ENCODE data around the gene KCTD2.
"Not testable (repeated sequence)": the region's sequence is repeated elsewhere in the genome, so short reads cannot be mapped to it uniquely, and the experiment has no call there.

KCTD2 gene, protein sequence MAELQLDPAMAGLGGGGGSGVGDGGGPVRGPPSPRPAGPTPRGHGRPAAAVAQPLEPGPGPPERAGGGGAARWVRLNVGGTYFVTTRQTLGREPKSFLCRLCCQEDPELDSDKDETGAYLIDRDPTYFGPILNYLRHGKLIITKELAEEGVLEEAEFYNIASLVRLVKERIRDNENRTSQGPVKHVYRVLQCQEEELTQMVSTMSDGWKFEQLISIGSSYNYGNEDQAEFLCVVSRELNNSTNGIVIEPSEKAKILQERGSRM

DNA sequence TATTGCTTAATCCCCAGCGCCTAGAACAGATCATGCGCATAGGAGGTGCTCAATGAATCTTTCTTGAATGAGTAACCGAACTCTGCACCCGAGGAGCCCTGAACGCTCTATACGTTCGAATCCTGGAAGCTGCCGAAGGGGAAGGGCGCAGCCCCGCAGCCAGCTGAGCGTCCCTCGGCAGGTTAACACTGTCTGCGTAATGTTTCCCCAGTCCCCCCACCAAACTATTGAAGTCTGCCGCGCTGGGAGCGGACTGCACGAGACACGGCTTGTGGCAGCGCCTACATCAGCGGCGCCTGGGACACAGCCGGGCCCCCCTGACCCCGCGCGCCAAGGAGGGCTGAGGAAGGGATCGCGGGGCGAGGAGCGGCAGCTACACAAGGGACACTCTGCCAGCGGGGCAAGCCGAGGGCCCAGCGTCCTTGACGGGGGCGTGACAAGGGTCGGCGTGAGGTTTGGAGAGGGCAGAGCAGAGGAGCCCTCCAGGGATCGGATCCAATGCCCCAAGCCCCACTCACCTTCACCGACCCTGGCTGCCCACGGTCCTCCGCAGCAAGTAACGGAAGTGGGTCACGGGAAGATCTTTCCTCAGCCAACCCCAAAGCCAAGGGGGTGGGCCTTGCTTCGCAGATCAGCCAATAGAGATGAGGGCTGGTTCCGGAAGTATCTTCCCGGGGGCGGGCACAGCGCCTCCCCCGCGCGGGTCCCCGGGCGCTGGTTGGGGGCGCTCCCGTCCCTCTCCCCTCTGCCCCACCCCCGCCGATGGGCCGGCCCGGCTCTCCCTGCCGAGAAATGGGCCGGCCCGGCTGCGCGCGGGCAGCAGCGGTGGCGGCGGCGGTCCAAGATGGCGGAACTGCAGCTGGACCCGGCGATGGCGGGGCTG lies at the start of gene KCTD2, which contains the start of gene ATP5PD:
KCTD2 (plus strand) TSS at position 819 of the 883 bp plus-strand sequence; CDS start at position 845, 26 bp downstream.
ATP5PD (minus strand) TSS at position 563 of the 883 bp plus-strand sequence. CDS start 4,319 bp downstream, outside the sequence.
- DNase-seq, result peak; percentile 98

DNA sequence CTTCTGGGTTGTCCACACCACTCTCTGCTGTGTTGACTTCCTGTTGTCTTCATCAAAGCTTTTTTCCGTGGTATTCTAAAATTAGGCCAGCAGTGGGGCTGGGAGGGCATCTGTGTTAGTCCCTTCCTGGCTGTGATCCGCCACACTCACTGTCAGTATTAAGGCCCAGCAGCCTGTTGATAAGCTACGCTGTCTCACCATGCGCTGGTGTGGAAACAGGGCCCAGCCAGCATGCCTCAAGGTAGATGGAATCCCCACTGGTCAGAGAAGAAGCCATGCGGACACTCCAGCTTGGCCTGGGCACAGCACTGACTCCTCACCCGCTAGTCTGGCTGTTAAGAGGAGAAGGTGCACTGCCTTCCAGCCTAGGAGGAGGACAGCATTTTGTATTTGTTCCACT lies 48.2 kb upstream of the KCTD2 start:
- no peak for DNase-seq

DNA sequence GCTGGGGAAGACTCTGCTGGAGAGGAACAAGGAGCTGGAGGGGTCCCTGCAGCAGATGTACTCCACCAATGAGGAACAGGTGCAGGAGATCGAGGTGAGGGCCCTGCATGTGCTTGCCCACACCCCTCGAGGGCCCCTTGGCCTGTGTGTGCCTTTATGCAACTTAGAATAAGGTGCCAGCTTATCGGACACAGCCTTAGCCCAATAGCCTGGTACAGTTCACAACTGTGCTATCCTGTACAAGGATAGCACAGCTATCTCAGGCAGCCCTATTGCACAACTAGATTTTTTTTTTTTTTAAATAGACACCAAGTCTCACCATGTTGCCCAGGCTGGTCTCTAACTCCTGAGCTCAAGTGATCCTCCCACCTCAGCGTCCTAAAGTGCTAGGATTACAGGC lies 47.5 kb upstream of the KCTD2 start:
- DNase-seq, result no peak

DNA sequence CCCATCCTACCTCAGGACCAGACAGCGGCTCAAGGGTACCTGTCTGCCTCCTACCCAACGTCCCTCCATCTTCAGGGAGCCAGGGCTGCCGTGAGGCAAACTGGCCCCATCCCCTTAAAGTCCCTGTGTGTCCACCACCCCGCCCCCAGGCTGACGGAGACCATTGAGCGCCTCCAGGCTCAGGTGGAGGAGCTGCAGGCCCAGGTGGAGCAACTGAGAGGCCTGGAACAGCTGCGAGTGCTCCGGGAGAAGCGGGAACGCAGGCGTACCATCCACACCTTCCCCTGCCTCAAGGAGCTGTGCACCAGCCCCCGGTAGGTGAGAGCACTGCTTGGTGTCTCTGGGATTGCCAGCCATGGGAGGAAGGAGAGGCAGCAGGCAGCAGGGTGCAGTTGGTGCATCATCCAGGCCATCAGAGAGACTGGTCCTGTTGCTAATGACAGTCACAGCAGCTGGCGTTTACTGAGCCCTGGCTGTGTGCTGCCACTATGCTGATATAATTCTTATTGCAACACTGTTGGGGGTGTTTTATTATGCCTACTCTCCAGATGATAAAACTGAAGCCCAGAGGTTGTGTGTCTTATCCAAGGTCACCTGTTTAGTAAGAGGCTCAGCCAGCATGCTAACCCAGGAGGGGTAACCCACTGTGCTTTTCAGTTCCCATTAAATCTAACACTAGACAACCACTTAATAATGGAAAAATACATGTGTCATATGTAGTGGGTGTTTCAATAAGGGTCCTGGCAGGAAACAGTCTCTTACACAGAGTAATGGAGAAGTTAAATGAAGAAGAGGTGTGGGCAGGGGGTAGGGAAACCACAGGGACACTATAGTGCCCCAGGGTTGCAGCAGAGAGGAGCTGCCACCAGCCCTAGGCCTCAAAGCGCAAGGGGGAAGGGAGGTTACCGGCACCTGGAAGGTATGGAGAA lies 44.8 kb upstream of the KCTD2 start:
- no peak for DNase-seq

DNA sequence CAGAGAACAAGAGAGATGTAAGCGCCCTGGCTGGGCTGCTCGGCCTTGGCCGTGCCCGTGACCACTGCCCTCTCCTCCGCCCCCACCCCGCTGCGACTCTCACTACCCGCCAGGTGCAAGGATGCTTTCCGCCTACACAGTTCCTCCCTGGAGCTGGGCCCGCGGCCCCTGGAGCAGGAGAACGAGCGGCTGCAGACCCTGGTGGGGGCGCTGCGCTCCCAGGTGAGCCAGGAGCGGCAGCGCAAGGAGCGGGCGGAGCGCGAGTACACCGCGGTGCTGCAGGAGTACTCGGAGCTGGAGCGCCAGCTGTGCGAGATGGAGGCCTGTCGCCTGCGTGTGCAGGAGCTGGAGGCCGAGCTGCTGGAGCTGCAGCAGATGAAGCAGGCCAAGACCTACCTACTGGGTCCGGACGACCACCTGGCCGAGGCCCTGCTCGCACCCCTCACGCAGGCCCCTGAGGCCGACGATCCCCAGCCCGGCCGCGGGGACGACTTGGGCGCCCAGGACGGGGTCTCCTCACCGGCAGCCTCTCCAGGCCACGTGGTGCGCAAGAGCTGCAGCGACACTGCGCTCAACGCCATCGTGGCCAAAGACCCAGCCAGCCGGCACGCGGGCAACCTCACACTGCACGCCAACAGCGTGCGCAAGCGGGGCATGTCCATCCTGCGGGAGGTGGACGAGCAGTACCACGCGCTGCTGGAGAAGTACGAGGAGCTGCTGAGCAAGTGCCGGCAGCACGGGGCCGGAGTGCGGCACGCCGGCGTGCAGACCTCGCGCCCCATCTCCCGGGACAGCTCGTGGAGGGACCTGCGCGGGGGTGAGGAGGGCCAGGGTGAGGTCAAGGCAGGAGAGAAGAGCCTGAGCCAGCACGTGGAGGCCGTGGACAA lies 43.7 kb upstream of the KCTD2 start:
- no peak for DNase-seq

DNA sequence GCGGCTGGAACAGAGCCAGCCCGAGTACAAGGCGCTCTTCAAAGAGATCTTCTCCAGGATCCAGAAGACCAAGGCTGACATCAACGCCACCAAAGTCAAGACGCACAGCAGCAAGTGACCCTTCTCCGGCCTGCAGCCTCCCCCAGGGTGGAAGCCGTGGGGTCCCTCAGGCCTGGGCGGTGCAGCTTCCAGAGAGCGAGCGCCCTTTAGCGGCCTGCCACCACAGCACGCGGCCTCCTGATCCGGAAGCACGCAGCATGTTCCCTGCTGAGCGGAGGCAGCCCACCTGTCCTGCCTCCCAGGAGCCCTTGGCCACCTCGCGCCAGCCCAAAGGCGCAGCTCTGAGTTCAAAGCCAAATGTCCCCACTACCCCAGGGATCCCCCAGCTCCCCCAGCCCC lies 43.1 kb upstream of the KCTD2 start:
- no peak for DNase-seq

DNA sequence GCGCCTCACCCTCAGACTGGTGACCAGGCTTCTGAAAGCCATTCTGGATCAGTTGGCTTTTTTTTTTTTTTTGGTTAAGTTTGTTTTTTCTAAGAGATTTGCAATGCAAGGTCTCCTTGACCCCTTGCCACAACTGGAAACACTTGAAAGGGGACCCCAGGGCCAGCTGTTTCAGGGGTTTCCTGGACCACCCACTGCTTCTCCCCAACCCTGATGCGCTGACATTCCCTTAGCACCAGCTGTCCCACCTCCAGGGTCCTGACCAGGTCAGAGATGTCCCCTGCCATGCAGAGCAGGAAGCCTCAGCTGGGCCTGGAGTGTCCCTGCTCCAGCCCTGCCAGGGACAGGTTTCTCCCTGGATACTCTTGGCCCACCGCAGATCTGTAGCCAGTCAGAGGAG lies 42.7 kb upstream of the KCTD2 start:
- no peak for DNase-seq

DNA sequence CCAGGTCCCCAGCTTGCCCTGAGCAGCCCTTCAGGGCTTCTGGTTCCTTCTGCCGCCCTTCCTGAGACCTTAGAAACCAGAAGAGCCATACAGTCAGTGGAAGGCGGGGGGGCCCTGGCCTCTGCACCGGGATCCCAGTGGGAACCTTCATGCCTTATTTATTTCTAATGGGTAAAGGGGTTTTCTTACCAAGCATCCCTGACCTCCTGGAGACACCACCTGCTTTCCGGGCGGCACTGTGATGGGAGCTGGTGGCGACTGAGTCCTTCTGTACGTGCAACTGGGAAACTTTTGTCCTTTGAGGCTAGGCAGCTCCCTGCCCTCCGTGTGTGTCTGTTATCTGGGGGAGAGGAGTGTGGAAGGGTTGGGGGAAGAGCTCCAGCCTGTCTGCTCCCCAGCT lies 41.7 kb upstream of the KCTD2 start:
- DNase-seq, result no peak

DNA sequence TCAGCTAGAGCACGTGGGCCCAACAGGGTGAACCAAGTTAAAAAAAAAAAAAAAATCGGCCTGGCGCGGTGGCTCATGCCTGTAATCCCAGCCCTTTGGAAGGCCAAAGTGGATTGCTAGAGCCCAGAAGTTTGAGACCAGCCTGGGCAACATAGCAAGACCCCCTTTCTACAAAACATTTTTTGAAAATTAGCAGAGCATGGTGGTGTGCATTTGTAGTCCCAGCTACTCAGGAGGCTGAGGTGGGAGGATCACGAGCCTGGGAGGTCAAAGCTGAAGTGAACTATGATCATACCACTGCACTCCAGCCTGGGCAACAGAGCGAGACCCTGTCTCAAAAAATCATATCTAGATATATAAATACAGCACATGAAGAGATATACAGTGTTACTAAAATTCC lies 40.9 kb upstream of the KCTD2 start:
- DNase-seq, result not testable (repeated sequence)

DNA sequence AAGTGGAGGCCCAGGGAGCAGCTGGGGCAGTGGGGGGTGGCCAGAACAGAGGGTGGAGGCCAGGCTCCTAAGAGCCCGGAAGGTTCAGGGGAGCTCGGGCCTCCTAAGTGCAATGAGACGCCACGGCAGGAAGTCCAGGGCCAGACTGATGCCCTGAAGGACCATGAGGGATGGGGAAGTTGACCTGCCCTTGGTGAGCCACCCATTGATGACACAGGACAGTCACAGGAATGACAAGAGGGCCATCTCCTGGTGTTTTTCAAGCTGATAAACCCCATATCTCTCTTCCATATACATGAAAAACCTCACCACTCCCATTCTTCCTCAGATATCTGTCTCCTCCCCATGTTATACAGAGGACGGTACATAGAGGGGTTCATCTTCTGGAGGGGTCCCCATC lies 40.4 kb upstream of the KCTD2 start:
- no peak for DNase-seq

DNA sequence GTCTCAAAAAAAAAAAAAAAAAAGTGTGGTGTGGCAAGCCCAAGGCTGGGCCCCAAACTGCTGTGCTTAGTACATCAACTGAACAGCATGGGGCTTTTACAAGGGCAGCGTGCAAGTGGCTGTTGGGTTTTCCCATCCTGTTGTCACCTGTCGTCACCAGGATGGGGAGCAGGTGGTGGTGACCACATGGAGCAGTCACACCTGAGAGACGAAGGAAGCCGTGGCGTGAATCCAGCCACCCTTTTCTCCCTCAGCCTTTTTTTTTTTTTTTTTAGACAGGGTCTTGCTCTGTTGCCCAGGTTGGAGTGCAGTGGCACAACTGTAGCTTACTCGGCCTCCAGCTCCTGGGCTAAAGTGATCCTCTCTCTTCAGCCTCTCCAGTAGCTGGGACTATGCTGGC lies 38.7 kb upstream of the KCTD2 start:
- no peak for DNase-seq

DNA sequence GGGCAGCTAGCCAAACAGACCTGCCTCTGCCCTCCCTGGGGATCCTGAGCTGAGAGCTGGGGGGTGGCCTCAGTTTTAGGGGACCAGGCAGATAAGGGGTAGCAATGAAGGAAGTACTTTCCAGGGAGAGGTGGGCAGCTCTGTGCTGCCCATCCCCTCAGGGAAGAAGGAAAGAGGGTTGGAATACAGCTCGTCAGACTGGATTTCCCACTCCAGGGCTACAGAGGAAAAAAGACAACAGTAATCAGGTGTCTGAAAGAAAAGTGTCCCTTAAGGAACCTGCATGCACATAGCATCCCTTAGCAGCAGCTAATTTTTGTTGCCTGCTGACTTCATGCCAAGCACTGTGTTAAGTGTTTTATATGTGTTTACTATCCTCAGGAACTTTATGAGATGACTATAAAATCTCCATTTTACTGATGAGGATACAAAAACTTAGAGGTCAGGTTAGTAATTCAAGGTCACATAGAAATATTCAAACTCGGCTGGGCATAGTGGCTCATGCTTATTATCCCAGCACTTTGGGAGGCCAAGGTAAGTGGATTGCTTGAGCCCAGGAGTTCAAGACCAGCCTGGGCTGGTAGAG lies 37.8 kb upstream of the KCTD2 start:
- no peak for DNase-seq

DNA sequence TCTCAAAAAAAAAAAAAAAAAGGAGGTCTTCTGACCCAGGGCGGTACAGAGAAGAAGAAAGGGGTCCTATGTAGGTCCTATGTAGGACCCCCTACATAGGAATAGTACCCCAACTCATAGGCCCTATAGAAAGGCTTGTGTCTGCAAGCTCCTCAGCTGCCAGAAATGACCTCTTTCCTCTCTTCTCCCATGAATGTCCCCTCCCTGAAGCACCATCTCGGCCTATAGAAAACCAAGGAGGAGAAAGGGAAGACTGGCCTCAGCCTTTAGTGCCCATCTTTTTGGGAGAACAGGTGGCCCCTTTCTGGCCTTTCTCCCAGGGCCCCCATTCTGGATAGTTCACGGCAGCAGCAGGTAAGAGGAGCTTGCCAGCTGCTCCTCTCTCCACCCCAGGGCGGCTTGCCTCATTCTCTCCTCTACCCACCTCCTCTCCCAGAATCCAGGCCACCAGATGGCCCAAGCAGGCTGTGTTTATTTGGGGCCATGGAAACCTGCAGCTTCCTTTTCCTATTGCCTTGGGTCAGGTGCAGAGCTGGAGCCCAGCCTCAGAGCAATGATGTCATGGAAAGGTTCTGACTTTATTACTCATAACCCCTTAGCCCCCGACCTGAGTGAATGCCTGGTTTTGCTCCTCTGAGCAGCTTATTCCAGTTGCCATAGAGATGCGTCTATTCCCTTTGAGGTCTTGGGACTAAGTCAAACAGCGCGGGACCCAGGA lies 36.2 kb upstream of the KCTD2 start:
- peak; percentile 92 for DNase-seq

DNA sequence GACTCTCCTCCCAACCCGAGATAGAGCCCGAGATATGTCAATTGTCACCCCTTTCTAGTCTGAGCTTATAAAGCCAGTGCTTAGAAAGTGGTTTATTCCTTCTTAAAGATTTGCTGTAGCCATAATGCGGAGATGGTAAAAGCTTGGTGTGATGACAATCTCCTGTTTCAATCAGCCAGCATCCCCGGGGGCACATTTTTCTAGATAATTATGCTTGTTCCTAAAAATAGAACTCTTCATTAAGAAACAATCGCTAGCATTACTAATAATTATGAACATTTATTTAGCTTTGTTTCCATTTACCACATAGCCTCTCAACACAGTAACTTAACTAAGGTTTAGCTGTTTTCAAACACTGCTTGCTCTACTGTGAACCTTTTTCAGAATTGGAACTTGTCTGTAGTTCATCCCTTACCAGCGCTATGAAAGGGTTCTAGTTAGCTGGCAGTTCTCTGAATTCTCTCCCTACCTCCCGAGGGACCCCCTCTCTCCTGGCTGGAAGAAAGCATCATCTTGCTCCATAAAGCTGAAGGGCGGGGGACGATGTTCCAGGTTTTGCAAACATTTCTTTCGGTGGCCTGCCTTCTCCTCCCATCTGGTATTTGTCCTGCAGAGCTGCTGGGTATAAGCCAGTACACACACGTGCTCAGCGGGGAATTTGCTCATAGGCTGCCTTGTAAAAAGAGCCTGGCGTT lies 35.5 kb upstream of the KCTD2 start:
- DNase-seq, result peak; percentile 52

DNA sequence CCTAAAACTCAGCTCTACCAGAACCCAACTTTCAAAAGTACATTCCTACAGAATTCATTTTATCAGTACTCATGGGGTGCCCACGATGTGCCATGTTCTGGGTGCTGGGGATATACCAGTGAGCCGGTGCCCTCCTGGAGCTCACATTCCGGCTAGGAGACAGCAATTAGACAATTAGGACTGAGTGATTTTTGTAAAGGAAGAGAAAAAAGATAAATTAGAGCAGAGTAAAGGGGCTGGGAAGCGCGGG lies 35.0 kb upstream of the KCTD2 start:
- no peak for DNase-seq

DNA sequence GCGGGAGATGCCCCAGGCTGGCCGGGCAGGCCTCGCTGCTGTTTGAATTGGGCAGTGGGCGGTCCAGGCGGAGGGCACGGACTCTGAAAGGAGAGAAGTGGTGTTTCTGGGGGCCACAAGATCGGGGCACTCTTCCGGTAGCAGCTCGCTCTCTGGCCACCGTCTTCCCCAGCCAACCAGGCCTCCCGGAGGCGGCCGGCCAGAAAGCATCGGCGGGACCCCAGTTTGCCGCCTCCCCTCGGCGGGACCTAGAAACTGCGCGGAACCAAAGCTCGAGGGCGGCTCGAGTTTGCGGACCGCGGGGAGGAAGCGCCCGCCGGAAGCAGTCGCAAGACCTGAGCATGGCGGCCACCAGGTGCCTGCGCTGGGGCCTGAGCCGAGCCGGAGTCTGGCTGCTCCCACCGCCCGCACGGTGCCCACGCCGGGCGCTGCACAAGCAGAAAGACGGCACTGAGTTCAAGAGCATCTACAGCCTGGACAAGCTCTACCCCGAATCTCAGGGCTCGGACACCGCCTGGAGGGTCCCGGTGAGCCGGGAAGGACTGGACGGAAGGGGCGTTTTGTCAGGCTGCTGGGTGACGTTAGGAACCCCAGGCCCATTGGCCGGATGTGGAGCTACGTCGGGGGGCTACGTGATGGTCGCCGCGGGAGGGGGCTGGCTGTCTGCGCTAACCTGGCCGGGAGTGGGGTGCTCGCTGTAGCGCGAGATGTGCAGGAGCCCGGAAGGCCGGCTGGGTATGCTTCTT lies 34.5 kb upstream of the KCTD2 start, which contains the start of gene MRPL58:
MRPL58 (plus strand) TSS at position 325 of the 746 bp plus-strand sequence; CDS start at position 342, 17 bp downstream.
- peak; percentile 88 for DNase-seq

DNA sequence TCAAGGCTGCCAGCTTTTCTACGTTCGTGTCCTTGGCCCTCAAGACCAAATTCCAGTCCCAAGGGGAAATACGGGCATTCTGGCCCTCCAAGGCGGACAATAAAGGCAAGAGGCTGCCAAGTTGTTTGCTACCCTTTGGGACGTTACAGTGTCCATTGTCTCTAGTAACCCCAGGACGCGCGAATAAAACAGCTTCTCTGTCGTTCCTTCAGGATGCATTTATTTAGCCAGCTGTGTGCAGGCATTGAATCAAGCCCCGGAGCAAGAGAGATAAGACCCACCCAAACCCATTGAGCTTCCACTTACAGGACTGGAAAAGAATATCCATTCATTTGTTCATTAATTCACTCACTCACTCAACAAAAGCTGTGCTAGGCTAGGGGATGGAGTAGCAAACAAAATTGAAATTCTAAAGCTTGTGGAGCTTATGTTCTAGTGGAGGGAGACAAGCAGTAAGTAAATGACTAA lies 33.9 kb upstream of the KCTD2 start:
- DNase-seq, result no peak

DNA sequence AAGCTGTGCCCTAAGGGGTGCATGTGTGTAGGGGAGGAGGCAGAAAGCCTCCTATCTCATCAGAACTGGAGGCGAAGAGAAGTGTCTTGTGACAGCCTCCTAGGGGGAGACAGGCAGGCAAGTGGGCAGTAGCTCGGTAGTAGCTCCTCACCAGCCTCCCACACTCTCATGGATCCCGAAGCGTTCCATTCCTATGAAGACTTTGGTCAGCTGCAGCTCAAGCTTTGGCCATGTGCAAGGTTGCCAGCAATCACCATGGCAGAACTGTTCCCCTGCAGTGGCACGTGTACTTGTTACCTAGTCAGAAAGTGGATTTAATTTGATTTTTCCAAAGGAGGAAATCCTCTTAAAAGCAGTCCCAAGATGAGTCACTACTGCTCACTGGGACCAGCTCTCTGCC lies 27.9 kb upstream of the KCTD2 start:
- DNase-seq, result no peak

DNA sequence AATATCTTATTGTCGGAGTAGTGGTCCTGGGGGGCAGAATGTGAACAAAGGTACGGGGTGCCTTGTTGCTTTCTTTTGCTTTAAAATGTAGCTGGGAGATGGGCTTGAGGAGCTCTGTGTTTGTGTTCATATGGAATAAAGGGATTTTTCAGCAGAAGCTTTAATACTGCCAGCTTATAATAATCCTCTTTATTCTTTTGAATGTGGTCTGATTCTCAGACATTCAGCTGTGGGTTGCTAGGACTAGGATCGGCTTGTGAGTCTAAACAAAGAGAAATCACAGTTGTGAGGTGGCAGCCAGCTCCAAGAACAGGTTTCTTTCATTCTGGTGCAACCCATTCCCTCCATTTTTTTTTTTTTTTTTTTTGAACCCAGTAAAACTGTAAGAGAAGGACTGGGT lies 27.3 kb upstream of the KCTD2 start:
- no peak for DNase-seq

Data from SHP77 treated with DMSO at 0.1 percent for 48 hours (cell line).